Transverse colon (tissue), 4 donors: ENCODE data around the gene GTPBP10. TPM values are rescaled to one million over a fixed set of nuclear protein-coding genes. Genes with fewer than 3 reads are reported as not detected.

ENCODE experiments used
- DNase-seq: peaks from one replicate; pipeline ENCODE4 v3.0.0-alpha.2; 2019
- H3K27ac ChIP-seq, 4 donors: fragments of 200-600 bp; sonication (generic); 2 replicates each; pipeline ENCODE4 v1.5.1; 2016 to 2018; ENCODE audit warnings: inconsistent platforms in 4 of 4
- H3K27me3 ChIP-seq: fragments of 200-600 bp; sonication (generic); 2 replicates; pipeline ENCODE4 v1.5.1; 2017; ENCODE audit warnings: inconsistent platforms
- H3K36me3 ChIP-seq, 4 donors: fragments of 200-600 bp; sonication (generic); 2 replicates each; pipeline ENCODE4 v1.5.1; 2017 to 2019; ENCODE audit warnings: inconsistent platforms in 4 of 4
- H3K4me1 ChIP-seq, 4 donors: fragments of 200-600 bp; sonication (generic); 2 replicates each; pipeline ENCODE4 v1.5.1; 2017 to 2020; ENCODE audit warnings: inconsistent platforms in 4 of 4
- H3K4me3 ChIP-seq, 4 donors: fragments of 200-600 bp; sonication (generic); 1 replicate in 1 of 4; 2 replicates in 3 of 4; pipeline versions ENCODE4 v1.5.1 to v1.6.1; 2017 to 2019; ENCODE audit warnings: inconsistent platforms in 4 of 4
- H3K9me3 ChIP-seq, 2 donors: fragments of 200-600 bp; sonication (generic); 2 replicates each; pipeline ENCODE4 v1.5.1; 2017 to 2019; ENCODE audit warnings: inconsistent platforms in 2 of 2
- CTCF ChIP-seq, 5 experiments: fragments of 200-600 bp in 3 of 5; fragments of 450-650 bp in 2 of 5; sonication (generic) in 3 of 5; IDR thresholded peaks; 1 replicate in 2 of 5; 2 replicates in 3 of 5; pipeline ENCODE4 v1.5.1; 2016 to 2017; ENCODE audit warnings: antibody characterized with exemption in 5 of 5, inconsistent platforms in 3 of 5, mild to moderate bottlenecking in 2 of 5, moderate library complexity in 1 of 5
- EP300 ChIP-seq: sonication (generic); formaldehyde crosslinking; IDR thresholded peaks from one replicate; pipeline ENCODE4 v1.6.1; 2017; ENCODE audit warnings: antibody characterized with exemption, low read depth
- POLR2A ChIP-seq: fragments of 450-650 bp; IDR thresholded peaks from one replicate; pipeline ENCODE4 v1.6.1; 2016; ENCODE audit warnings: antibody characterized with exemption, mild to moderate bottlenecking, moderate library complexity
- POLR2AphosphoS5 ChIP-seq, 3 donors: sonication (generic); formaldehyde crosslinking; IDR thresholded peaks; one replicate each; pipeline ENCODE4 v1.6.1; 2016; ENCODE audit warnings: antibody characterized with exemption in 3 of 3
- WGBS, 2 donors: methylation state at CpG; one replicate each; pipeline ENCODE4 v1.1.5; 2018; ENCODE audit warnings: low coverage in 1 of 2; 5-methylcytosine and 5-hydroxymethylcytosine counted together
- in situ Hi-C, 4 donors: fragments of 200-750 bp; cut with MboI; loops; one replicate each; pipeline versions ENCODE4 v1.15.0 to v1.15.1; 2017; ENCODE audit warnings: low sequenced_read_pairs in 3 of 4, low pct_ligation_motif_present in 1 of 4, low pct_unique_long_range_greater_than_20kb in 1 of 4
- intact Hi-C: fragments of 100-400 bp; cut with DNase I; formaldehyde crosslinking; loops from one replicate; pipeline ENCODE4 v1.15.1; 2023; ENCODE audit warnings: low total_unique reads
- total RNA-seq, 4 donors: library from RNA; depleted of rRNA; stranded (reverse); fragments of >200 nt; gene quantifications; one replicate each; pipeline ENCODE4 v1.1.0, GENCODE V29; 2016

GTPBP10 gene
- total RNA-seq, 4 donors from 2014 or later = 1.5 to 71.0 (median 19.6) TPM

- intact Hi-C loops = no loop called here
- WGBS, 2 donors = 0 to 1% methylated on average over 6 to 34 of the region's 35 CpGs
Observed at GRCh38 chr7:90403174-90404113, 56.9 kb downstream of the GTPBP10 start, which contains the start of gene CLDN12. CLDN12 (plus strand) TSS chr7:90403461; CDS start chr7:90412677, 9,216 bp downstream.

GRCh38 chr7:90404777-90405176, 58.3 kb downstream of the GTPBP10 start:
- in situ Hi-C loops = loop anchor here in 2 of 4 donors (25.0 kb wide), 1 partner anchor 242 kb away; the partner anchor contains the start of gene STEAP1 (in 2 of the 2)
- Histone ChIP-seq H3K4me3 (no peak overlapping the region), H3K9me3 (no peaks in the 10 kb centered on the region), H3K4me1 (peaks cover 4 to 40% (median 20%) of the 10 kb centered on the region in 4 donors), H3K27me3 (no peaks in the 10 kb centered on the region), H3K27ac (peak overlapping the region in 3 of 4 donors; percentile 86 to 95 (median 89)), H3K36me3 (no peaks in the 10 kb centered on the region)
- WGBS, 2 donors = 75 to 88% methylated on average over 1 to 4 of the region's 4 CpGs
- intact Hi-C loops = no loop called here
- TF ChIP-seq POLR2A = no peak
- TF ChIP-seq CTCF (IDR thresholded peaks at IDR 0.05) = no peak
- DNase-seq = no peak

More at GRCh38 chr7:90403174-90404113, 56.9 kb downstream of the GTPBP10 start, which contains the start of gene CLDN12:
- no peaks in the 10 kb centered on the region for H3K27me3 ChIP-seq
- H3K36me3 ChIP-seq = no peaks in the 10 kb centered on the region
- no peaks in the 10 kb centered on the region for H3K9me3 ChIP-seq
- peaks cover 4 to 27% (median 13%) of the 10 kb centered on the region in 4 donors for H3K4me1 ChIP-seq
- peak within 1 kb of the TSS; percentile 19 to 67 (median 56) for H3K4me3 ChIP-seq
- TF ChIP-seq CTCF (IDR thresholded peaks at IDR 0.05) (peak in 2 of 5 experiments; percentile 23 to 24), EP300 (peak; percentile 19), POLR2A (peak; percentile 93), POLR2AphosphoS5 (IDR thresholded peaks at IDR 0.05) (peak; percentile 69 to 95 (median 94))
- peak within 1 kb of the TSS; percentile 86 to 95 (median 90) for H3K27ac ChIP-seq
- in situ Hi-C loops = loop anchor here in 2 of 4 donors (25.0 kb wide), 1 partner anchor 241 kb away; the partner anchor contains the start of gene STEAP1 (in 2 of the 2)
- peak; percentile 89 for DNase-seq

- H3K36me3 ChIP-seq = no peaks in the 10 kb centered on the region
Observed at GRCh38 chr7:90407484-90407821, 60.9 kb downstream of the GTPBP10 start.

More at GRCh38 chr7:90407484-90407821, 60.9 kb downstream of the GTPBP10 start:
- TF ChIP-seq POLR2AphosphoS5 (IDR thresholded peaks at IDR 0.05) (no peak), CTCF (IDR thresholded peaks at IDR 0.05) (no peak), POLR2A (no peak), EP300 (no peak)
- H3K27me3 ChIP-seq = no peaks in the 10 kb centered on the region
- intact Hi-C loops (no loop called here), in situ Hi-C loops (loop anchor here in 2 of 4 donors (25.0 kb wide), 1 partner anchor 245 kb away; the partner anchor contains the start of gene STEAP1 (in 2 of the 2))
- DNase-seq = no peak
- no peak overlapping the region for H3K4me3 ChIP-seq
- no peaks in the 10 kb centered on the region for H3K9me3 ChIP-seq
- no peak overlapping the region for H3K27ac ChIP-seq
- WGBS, 2 donors = 33 to 54% methylated on average over 1 of the region's 1 CpG
- peaks cover 9 to 59% (median 26%) of the 10 kb centered on the region in 4 donors for H3K4me1 ChIP-seq
